ENCODE measurements around the gene MARCHF10.

DNA sequence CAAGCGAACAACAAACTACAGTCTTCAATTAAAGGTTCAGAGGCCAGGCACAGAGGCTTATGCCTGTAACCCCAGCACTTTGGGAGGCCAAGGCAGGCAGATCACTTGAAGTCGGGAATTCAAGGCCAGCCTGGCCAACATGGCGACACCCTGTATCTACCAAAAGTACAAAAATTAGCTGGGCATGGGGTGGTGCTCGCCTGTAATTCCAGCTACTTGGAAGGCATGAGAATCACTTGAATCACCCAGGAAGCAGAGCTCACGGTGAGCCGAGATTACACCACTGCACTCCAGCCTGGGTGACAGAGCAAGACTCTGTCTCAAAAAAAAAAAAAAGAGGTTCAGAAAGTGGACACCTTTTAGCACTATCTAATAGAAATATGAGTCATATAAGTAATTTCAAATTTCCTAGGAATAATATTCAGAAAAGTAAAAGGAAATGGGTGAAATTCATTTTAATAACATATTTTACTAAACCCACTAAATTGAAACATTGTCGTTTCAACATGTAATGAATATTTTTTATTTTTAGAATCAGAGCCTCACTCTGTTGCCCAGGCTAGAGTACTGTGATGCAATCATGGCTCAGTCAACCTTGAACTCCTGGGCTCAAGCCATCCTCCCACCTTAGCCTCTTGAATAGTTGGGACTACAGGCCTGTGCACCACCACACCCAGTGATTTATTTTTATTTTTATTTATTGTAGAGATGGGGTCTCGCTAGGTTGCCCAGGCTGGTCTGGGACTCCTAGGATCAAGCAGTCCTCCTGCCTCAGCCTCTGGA lies 15.2 kb upstream of the MARCHF10 start:
- TF ChIP-seq CTCF (IDR thresholded peaks at IDR 0.05) (no peak), POLR2A (IDR thresholded peaks at IDR 0.05) (no peak)

Measured in ovary (tissue), 3 donors.